HFFc6 (cell line): ENCODE measurements around the gene ATP13A2. TPM values are rescaled to one million over a fixed set of nuclear protein-coding genes. Genes with fewer than 3 reads are reported as not detected.
A peak's percentile ranks its signal among the peaks of the same experiment; 100 is the strongest.
"Not testable (repeated sequence)": the region's sequence is repeated elsewhere in the genome, so short reads cannot be mapped to it uniquely, and the experiment has no call there.

Experiments
- DNase-seq: peaks from one replicate; pipeline ENCODE4 v3.0.0-alpha.2; 2018
- H3K27ac Mint-ChIP-seq: 2 replicates; pipeline ENCODE4 v1.8.0; 2020; ENCODE audit warnings: mild to moderate bottlenecking, mixed read lengths
- H3K27me3 Mint-ChIP-seq: 2 replicates; pipeline ENCODE4 v1.8.0; 2021; ENCODE audit warnings: mild to moderate bottlenecking, moderate library complexity, mixed read lengths; ENCODE audit not compliant: insufficient read depth
- H3K36me3 Mint-ChIP-seq: 2 replicates; pipeline ENCODE4 v1.8.0; 2021; ENCODE audit warnings: low read depth, mixed read lengths
- H3K4me1 Mint-ChIP-seq: 2 replicates; pipeline ENCODE4 v1.8.0; 2020; ENCODE audit warnings: low read depth, mixed read lengths
- H3K4me3 Mint-ChIP-seq: 2 replicates; pipeline ENCODE4 v1.8.0; 2020; ENCODE audit warnings: mild to moderate bottlenecking, moderate library complexity, mixed read lengths
- H3K9me3 Mint-ChIP-seq: 2 replicates; pipeline ENCODE4 v1.8.0; 2020; ENCODE audit warnings: mild to moderate bottlenecking, mixed read lengths
- CTCF ChIP-seq: fragments of 200-600 bp; sonication (generic); IDR thresholded peaks from 2 replicates; pipeline ENCODE4 v1.5.0; 2021; ENCODE audit warnings: antibody characterized with exemption, mild to moderate bottlenecking
- total RNA-seq, 6 experiments: library from RNA; stranded (reverse); fragmentation: NEBNext Ultra II Directional; extraction: Animal tissue kit (Norgen Biotek cat#: 25700); gene quantifications; 2 replicates in 1 of 6; 3 replicates in 5 of 6; pipeline ENCODE4 v1.2.3, GENCODE V29; 2021

ATP13A2 gene
- total RNA-seq, 6 experiments from 2014 or later = 26.8 to 33.6 (median 29.4) TPM

GRCh38 chr1:16957731-16958130, 54.0 kb downstream of the ATP13A2 start:
- H3K36me3 Mint-ChIP-seq = no peaks in the 10 kb centered on the region
- H3K27ac Mint-ChIP-seq = no peak overlapping the region
- H3K27me3 Mint-ChIP-seq = peaks cover under 1% of the 10 kb centered on the region; the same call in 1 of the 2 replicates
- TF ChIP-seq CTCF = no peak
- no peak overlapping the region for H3K4me3 Mint-ChIP-seq
- no peak for DNase-seq
- H3K4me1 Mint-ChIP-seq = peaks cover 16% of the 10 kb centered on the region
- H3K9me3 Mint-ChIP-seq = no peaks in the 10 kb centered on the region

- no peaks in the 10 kb centered on the region for H3K36me3 Mint-ChIP-seq
These were observed 55.0 kb downstream of the ATP13A2 start for GRCh38 chr1:16956775-16957174.

GRCh38 chr1:16955186-16955585, 56.5 kb downstream of the ATP13A2 start:
- Mint-ChIP-seq H3K27me3 (peaks cover 2% of the 10 kb centered on the region; the same call in 1 of the 2 replicates), H3K4me3 (no peak overlapping the region), H3K36me3 (no peaks in the 10 kb centered on the region), H3K27ac (no peak overlapping the region), H3K4me1 (peaks cover 12% of the 10 kb centered on the region), H3K9me3 (no peaks in the 10 kb centered on the region)
- no peak for TF ChIP-seq CTCF
- no peak for DNase-seq

More at GRCh38 chr1:16956775-16957174, 55.0 kb downstream of the ATP13A2 start:
- H3K27ac Mint-ChIP-seq = no peak overlapping the region; the same call in 1 of the 2 replicates
- no peak for DNase-seq
- H3K4me1 Mint-ChIP-seq = peaks cover 18% of the 10 kb centered on the region
- peaks cover 2% of the 10 kb centered on the region; the same call in 1 of the 2 replicates for H3K27me3 Mint-ChIP-seq
- H3K4me3 Mint-ChIP-seq = no peak overlapping the region
- TF ChIP-seq CTCF = no peak
- H3K9me3 Mint-ChIP-seq = no peaks in the 10 kb centered on the region

GRCh38 chr1:16954579-16954978, 57.1 kb downstream of the ATP13A2 start:
- Mint-ChIP-seq H3K27me3 (peaks cover 2% of the 10 kb centered on the region; the same call in 1 of the 2 replicates), H3K9me3 (no peaks in the 10 kb centered on the region), H3K36me3 (no peaks in the 10 kb centered on the region), H3K4me3 (no peak overlapping the region), H3K4me1 (peaks cover 11% of the 10 kb centered on the region), H3K27ac (no peak overlapping the region)
- no peak for DNase-seq
- TF ChIP-seq CTCF = no peak

DNA sequence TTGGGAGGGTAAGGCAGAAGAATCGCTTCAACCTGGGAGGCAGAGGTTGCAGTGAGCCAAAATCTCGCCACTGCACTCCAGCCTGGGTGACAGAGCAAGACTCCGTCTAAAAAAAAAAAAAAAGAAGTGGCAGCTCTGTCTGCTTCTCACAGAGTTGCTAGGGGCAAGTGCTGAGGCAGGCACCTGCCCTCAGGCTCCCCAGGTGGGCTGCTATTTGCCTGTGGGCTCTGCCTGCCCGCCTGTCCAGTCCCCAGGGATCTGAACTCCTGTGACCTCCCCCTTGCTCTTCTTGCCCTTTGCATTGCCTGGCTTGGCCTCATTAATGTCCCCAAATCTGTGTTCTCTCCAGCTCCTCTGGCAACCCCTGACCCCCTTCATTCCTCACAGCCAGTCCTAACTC, 59.4 kb downstream of the ATP13A2 start:
- H3K4me1 Mint-ChIP-seq = peaks cover 18% of the 10 kb centered on the region
- not testable (repeated sequence) for H3K36me3 Mint-ChIP-seq, H3K9me3 Mint-ChIP-seq, DNase-seq, H3K4me3 Mint-ChIP-seq, H3K27me3 Mint-ChIP-seq, H3K27ac Mint-ChIP-seq

DNA sequence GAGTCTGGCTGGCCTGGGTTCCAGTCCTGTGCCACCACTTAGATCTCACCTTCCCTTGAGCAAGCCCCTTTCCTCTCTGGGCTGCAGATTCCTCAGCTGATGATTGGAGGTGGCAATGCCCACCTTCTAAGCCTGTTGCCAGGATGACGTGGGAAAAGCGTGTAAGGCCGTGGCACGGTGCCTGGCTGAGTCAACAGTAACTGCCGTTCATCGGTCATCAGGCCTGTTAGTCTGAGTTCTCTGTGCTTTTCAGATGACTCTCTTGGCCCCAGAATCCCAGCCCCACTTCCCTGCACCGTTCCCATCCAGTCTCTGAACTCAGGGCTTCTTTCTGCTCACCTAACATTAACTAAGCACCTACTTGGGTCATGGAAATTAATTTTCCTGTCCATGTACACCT, 62.7 kb downstream of the ATP13A2 start:
- H3K36me3 Mint-ChIP-seq, H3K27me3 Mint-ChIP-seq, H3K4me3 Mint-ChIP-seq, H3K9me3 Mint-ChIP-seq: not testable (repeated sequence)
- peak; percentile 69 for DNase-seq
- Mint-ChIP-seq H3K27ac (peak overlapping the region; percentile 45; the same call in 1 of the 2 replicates), H3K4me1 (peaks cover 18% of the 10 kb centered on the region)

- H3K27me3 Mint-ChIP-seq, H3K9me3 Mint-ChIP-seq, H3K4me3 Mint-ChIP-seq, DNase-seq, H3K36me3 Mint-ChIP-seq, H3K27ac Mint-ChIP-seq: not testable (repeated sequence)
- peaks cover 18% of the 10 kb centered on the region for H3K4me1 Mint-ChIP-seq
These were observed 63.3 kb downstream of the ATP13A2 start for GRCh38 chr1:16948282-16948891.
